PFSK-1 (cell line): Measurements from ENCODE around the gene ARFGEF2.

Source experiments
- FOXP2 ChIP-seq: optimal IDR thresholded peaks from 2 replicates; pipeline ENCODE3; 2011; ENCODE audit warnings: borderline replicate concordance, control low read depth, inconsistent platforms; ENCODE audit not compliant: insufficient read depth; ENCODE audit errors: extremely low read length, extremely low read depth
- POLR2AphosphoS5 ChIP-seq: IDR thresholded peaks from 2 replicates; pipeline ENCODE4 v1.6.1; 2012; ENCODE audit warnings: low read depth, mild to moderate bottlenecking, control low read depth, low read length, moderate library complexity
- REST ChIP-seq, 2 experiments: IDR thresholded peaks; 2 replicates each; pipeline versions ENCODE4 v1.6.1 to v1.8.0; 2011 to 2012; ENCODE audit warnings: low read depth in 2 of 2, low read length in 2 of 2, control low read depth in 1 of 2, inconsistent platforms in 1 of 2, mild to moderate bottlenecking in 1 of 2, moderate library complexity in 1 of 2; ENCODE audit not compliant: insufficient read depth in 1 of 2
- SIN3A ChIP-seq: IDR thresholded peaks from 2 replicates; pipeline ENCODE4 v1.6.1; 2012; ENCODE audit warnings: mild to moderate bottlenecking, low read length, moderate library complexity, borderline replicate concordance; ENCODE audit not compliant: insufficient read depth
- TAF1 ChIP-seq: IDR thresholded peaks from 2 replicates; pipeline ENCODE4 v1.6.1; 2012; ENCODE audit warnings: low read length, control low read depth, borderline replicate concordance; ENCODE audit not compliant: insufficient read depth

ARFGEF2 gene

GRCh38 chr20:48938670-48939069, 17.2 kb downstream of the ARFGEF2 start:
- TF ChIP-seq SIN3A (no peak), REST (IDR thresholded peaks at IDR 0.05; ENCODE audit: insufficient read depth in 1 of 2, low read depth in 2 of 2, low read length in 2 of 2) (no peak), TAF1 (no peak), POLR2AphosphoS5 (no peak), FOXP2 (no peak)

DNA sequence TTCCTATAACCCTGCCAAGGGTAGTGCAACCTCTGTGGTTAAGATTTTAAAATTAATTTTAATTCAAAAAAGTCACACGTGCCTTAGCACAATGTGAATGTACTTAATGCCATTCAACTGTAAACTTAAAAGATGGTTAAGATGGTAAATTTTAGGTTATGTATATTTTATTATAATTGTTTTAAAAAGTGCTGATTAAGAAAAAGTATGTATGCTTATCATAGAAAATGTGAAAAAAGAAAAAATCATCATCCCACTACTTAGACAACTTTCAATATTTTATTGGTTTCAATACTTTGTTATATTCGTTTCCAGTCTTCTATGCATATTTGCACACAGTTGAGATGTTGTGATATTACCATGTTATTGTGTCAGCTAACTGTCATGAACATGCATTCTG, 18.7 kb downstream of the ARFGEF2 start:
- TF ChIP-seq TAF1 (no peak), POLR2AphosphoS5 (no peak), REST (IDR thresholded peaks at IDR 0.05; ENCODE audit: insufficient read depth in 1 of 2, low read depth in 2 of 2, low read length in 2 of 2) (no peak), SIN3A (no peak), FOXP2 (no peak)

- no peak for TF ChIP-seq FOXP2
- no peak for TF ChIP-seq REST (IDR thresholded peaks at IDR 0.05; ENCODE audit: insufficient read depth in 1 of 2, low read depth in 2 of 2, low read length in 2 of 2)
- TF ChIP-seq TAF1: no peak
- TF ChIP-seq SIN3A: no peak
- TF ChIP-seq POLR2AphosphoS5: no peak
These were observed 20.0 kb downstream of the ARFGEF2 start for GRCh38 chr20:48941467-48941866.

GRCh38 chr20:48942730-48943129, 21.2 kb downstream of the ARFGEF2 start:
- no peak for TF ChIP-seq TAF1
- TF ChIP-seq FOXP2: no peak
- TF ChIP-seq REST (IDR thresholded peaks at IDR 0.05; ENCODE audit: insufficient read depth in 1 of 2, low read depth in 2 of 2, low read length in 2 of 2): no peak
- no peak for TF ChIP-seq SIN3A
- no peak for TF ChIP-seq POLR2AphosphoS5
